HG03108 (cell line): ENCODE data around the gene PPP2R2D.
"Not testable (repeated sequence)": the region's sequence is repeated elsewhere in the genome, so short reads cannot be mapped to it uniquely, and the experiment has no call there.

Source experiments
- ATAC-seq: cut with Tn5 transposase; IDR thresholded peaks from one replicate; pipeline ENCODE4 v1.9.1; 2021; ENCODE audit warnings: moderate library complexity; ENCODE audit not compliant: unreplicated experiment

Gene PPP2R2D

GRCh38 chr10:131866673-131867072, 34.1 kb upstream of the PPP2R2D start:
- ATAC-seq: no peak

GRCh38 chr10:131868436-131868835, 32.4 kb upstream of the PPP2R2D start:
- no peak for ATAC-seq

GRCh38 chr10:131869344-131869743, 31.5 kb upstream of the PPP2R2D start:
- ATAC-seq: no peak

- no peak for ATAC-seq
Measured at GRCh38 chr10:131870411-131870810, 30.4 kb upstream of the PPP2R2D start.

- ATAC-seq: no peak
Measured at GRCh38 chr10:131870831-131871672, 29.8 kb upstream of the PPP2R2D start.

- ATAC-seq: no peak
Measured at GRCh38 chr10:131871673-131872005, 29.2 kb upstream of the PPP2R2D start.

GRCh38 chr10:131872011-131872826, 28.6 kb upstream of the PPP2R2D start:
- no peak for ATAC-seq

GRCh38 chr10:131872827-131873375, 27.9 kb upstream of the PPP2R2D start:
- ATAC-seq: no peak

GRCh38 chr10:131874991-131875451, 25.8 kb upstream of the PPP2R2D start:
- ATAC-seq: peak; percentile 73

GRCh38 chr10:131875501-131875900, 25.3 kb upstream of the PPP2R2D start:
- no peak for ATAC-seq

GRCh38 chr10:131876017-131876416, 24.8 kb upstream of the PPP2R2D start:
- no peak for ATAC-seq

GRCh38 chr10:131876508-131876907, 24.3 kb upstream of the PPP2R2D start:
- ATAC-seq: no peak

- no peak for ATAC-seq
Measured at GRCh38 chr10:131880016-131880590, 20.7 kb upstream of the PPP2R2D start.

GRCh38 chr10:131881104-131881880, 19.5 kb upstream of the PPP2R2D start:
- ATAC-seq: no peak

GRCh38 chr10:131882151-131882550, 18.7 kb upstream of the PPP2R2D start:
- no peak for ATAC-seq

- no peak for ATAC-seq
Measured at GRCh38 chr10:131882590-131883451, 18.0 kb upstream of the PPP2R2D start.

- ATAC-seq: not testable (repeated sequence)
Measured at GRCh38 chr10:131883621-131884393, 17.0 kb upstream of the PPP2R2D start.

GRCh38 chr10:131885391-131886165, 15.2 kb upstream of the PPP2R2D start:
- ATAC-seq: peak; percentile 93
